T47D (cell line): Measurements from ENCODE around the gene COG3.

Source experiments
- DNase-seq, 2 experiments: peaks; one replicate each; pipeline versions ENCODE4 v3.0.0 to v3.0.0-alpha.2; 2011 to 2012; ENCODE audit warnings: low read depth in 1 of 2, low spot score in 1 of 2
- JUND ChIP-seq: IDR thresholded peaks from 2 replicates; pipeline ENCODE4 v1.6.1; 2012; ENCODE audit warnings: low read depth
- in situ Hi-C: cut with HindIII; loops from 2 replicates; pipeline ENCODE4 v1.10.0; 2016; ENCODE audit warnings: low sequenced_read_pairs, low pct_unique_long_range_greater_than_20kb

COG3 gene

DNA sequence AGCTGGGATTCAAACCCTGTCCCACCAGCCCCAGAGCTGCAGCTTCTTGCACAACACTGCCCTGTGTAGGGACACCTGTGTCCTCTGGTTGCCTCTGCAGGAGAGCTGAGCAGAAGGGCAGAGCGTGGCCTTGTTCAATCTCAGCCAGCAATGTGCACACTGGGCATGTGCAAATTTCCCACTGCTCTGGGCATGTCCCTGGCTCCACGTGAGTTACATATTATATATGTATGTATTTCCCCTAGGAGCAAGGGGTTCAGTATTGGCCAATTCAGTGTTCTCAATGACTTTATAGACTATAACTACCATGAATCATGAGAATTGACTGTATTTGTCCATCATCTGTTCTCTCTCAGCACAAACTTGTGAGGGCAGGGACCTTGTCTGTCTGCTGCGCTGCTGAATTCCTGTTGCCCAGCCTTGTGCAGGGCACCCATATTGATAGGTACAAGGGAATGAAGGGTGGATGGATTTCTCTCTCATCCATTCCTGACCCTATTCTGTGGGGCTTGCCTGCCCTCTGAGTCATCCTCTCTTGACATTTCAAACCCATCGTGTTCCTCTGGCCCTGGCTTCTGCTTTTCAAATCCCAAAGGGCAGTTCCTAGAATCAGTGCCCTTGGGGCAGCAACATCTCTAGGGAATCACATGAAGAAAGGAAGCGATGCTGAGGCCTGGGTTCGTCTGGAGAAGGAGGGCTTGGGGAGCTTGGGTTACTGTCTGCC is 81.1 kb downstream of the COG3 start:
- no peak for DNase-seq
- in situ Hi-C loops: no loop called here
- TF ChIP-seq JUND: no peak

- in situ Hi-C loops: no loop called here
- TF ChIP-seq JUND: no peak
- no peak for DNase-seq
These were observed 81.6 kb downstream of the COG3 start for GRCh38 chr13:45546410-45546765.

- in situ Hi-C loops: no loop called here
- TF ChIP-seq JUND: no peak
- DNase-seq: no peak
These were observed 83.5 kb downstream of the COG3 start for GRCh38 chr13:45548281-45548680.

GRCh38 chr13:45554604-45555109 is 89.9 kb downstream of the COG3 start:
- peak in 1 of 2 experiments; percentile 22 for DNase-seq
- no peak for TF ChIP-seq JUND
- in situ Hi-C loops: no loop called here

GRCh38 chr13:45564133-45564776 is 99.5 kb downstream of the COG3 start:
- no peak for DNase-seq
- no peak for TF ChIP-seq JUND
- in situ Hi-C loops: no loop called here

GRCh38 chr13:45565331-45565730 is 100.6 kb downstream of the COG3 start:
- TF ChIP-seq JUND: no peak
- in situ Hi-C loops: no loop called here
- no peak for DNase-seq

DNA sequence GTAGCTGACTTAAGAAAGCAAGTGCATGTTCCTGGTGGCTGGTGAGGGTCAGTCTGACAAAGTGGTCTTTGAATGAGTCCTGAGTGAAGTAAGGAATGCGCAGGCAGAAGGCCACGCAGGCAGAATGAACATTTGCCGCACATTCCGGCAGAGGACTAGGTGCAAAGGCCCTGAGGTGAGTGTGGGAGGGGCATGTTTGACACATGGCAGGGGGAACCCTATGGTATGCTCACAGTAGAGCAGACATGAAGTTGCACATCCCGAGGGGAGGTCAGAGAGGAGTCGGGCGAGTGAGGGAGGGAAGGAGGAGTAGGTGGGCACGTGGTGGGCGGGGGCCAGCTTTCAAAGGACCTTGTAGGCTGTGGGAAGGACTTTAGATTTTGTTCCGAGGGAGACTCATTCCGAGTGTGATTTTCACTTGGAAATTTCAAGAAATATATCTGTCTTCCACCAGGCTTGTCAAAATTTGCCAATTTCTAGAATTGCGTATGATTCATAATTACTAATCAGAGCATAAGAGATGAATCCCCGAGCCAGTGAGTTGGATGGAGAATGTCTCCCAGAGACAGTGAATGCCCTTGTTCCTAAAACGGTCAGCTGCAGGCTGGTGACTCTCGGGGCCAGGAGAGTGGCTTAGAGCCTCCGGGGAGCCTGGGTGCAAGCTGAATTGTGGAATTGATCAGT is 110.5 kb downstream of the COG3 start:
- in situ Hi-C loops: no loop called here
- DNase-seq: no peak
- TF ChIP-seq JUND: no peak

DNA sequence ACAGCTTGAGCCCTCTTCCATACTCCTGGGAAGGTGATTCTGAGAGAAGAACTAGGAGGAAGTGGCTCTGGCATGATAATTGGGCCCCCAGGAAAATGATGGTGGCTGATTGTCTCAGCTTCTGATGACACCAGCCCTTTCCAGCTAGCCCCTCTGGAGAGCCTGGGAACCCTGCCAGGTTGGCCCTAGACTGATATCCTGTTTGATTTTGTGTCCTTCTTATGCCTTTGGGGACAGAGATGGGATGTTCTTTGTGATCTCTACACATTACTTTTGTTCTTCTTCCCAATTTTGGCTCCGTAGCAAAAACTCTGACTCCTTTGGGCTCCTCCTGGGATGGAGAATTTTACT is 111.1 kb downstream of the COG3 start:
- no peak for TF ChIP-seq JUND
- DNase-seq: no peak
- in situ Hi-C loops: no loop called here

DNA sequence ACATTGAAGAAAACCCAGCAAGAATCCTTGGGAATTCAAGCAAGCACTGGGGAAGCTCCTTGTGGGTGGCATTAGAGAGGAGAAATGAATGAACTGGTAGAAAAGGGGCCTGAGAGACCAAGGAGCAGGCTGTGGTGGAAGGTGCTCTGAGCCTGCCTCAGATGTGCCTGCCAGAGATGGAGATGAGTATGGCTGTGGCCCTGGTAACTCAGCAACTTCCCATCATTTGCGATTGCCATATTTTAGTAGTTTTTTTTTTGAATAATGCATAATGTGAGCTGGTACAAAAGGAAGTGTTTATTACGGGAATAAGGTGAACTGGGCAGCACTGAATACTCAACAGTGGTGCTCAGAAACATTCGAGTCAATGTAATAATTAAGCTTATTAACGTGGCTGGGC is 111.7 kb downstream of the COG3 start:
- TF ChIP-seq JUND: no peak
- in situ Hi-C loops: no loop called here
- no peak for DNase-seq

DNA sequence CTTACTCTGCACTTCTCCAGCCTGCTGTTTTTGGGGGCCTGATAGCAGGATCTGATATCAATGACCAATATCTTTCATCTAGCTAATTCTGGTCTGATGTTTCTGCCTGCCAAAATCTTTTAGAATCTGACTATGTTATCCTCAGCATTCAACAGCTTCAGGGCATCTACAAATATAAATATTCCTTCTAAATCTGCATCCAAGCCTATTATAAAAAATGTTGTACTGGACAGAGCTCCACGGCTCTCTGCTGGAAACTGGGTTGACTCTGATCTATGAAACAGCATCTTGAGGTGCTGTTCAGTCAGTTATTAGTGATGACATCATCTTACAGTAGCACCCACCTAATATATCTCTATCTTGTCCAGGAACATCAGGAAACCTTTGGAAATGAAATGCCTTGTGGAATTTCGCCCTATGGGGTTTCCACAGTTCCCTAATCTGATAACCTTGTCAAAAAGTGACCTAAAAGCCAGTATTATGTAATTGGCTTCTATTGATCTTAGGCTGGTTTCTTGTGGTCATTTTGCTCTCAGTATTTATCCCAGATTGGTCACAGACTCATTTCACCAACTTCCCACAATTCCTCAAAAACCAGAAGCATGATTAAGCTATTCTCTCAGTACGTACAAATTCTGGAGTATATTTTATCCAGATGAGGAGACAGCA is 117.8 kb downstream of the COG3 start:
- in situ Hi-C loops: no loop called here
- no peak for TF ChIP-seq JUND
- no peak for DNase-seq

- no peak for TF ChIP-seq JUND
- DNase-seq: peak in 1 of 2 experiments; percentile 26
- in situ Hi-C loops: no loop called here
These were observed 120.1 kb downstream of the COG3 start for GRCh38 chr13:45584816-45585215.
